ENCODE data around the gene SMAD9.

GRCh38 chr13:36850790-36851438 lies 69.1 kb downstream of the SMAD9 start:
- TF ChIP-seq CTCF (IDR thresholded peaks at IDR 0.05) (no peak), POLR2A (IDR thresholded peaks at IDR 0.05) (no peak)

Measured in right lobe of liver (tissue), 4 donors.